Mammary microvascular endothelial cell (primary cell): Measurements from ENCODE around the gene ZNF471. TPM values are rescaled to one million over a fixed set of nuclear protein-coding genes. Genes with fewer than 3 reads are reported as not detected.

Experiments
- total RNA-seq: library from RNA; depleted of rRNA; stranded (reverse); fragments of >200 nt; gene quantifications from 2 replicates; pipeline ENCODE4 v1.2.3, GENCODE V29; 2015

The ZNF471 gene
- 1.1 and 1.4 TPM in 2 replicates for total RNA-seq

DNA sequence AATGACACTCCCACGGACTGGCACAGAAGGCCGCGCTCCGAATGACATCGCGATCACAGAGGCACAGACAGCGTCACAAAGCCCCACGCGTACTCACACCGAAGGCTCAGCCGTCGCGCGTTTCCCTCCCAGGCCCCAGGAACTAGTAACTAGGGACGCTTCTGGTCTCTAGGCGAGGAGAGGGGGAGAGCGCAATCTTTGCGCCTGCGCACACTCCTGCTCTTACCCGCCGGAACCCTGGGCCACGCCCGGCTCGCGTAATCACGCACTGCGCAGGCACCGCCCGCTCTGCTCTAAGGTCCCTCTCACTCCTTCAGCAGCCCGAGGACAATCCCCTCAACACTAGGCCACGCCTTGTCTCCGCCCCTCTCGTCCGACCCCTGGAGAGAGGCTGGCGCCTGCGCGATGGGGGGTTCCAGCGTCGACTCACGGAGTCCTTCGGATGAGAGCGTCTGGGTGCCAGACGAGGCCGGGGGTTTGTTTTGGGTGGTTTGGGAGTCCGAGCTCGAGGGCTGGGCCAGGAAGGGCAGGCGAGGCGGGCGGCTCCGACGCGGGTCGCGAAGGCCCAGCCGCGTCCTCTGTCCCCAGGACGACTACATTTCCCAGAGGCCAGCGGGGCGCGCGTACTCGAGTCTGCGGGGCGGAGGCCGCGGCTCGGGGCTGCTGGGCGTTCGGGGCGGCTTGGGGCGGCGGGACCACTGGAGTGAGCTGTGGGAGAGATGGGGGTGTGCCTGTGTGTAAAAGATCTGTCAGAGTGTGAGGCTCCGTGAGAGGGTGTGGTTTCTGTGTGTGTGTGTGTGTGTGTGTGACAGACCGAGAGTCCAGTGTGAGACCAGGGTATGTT lies at the start of gene ZNF471:
Gene ZNF471, plus strand, starts transcription at position 410 of the 844 bp plus-strand sequence. CDS start 3,717 bp downstream, outside the sequence.

DNA sequence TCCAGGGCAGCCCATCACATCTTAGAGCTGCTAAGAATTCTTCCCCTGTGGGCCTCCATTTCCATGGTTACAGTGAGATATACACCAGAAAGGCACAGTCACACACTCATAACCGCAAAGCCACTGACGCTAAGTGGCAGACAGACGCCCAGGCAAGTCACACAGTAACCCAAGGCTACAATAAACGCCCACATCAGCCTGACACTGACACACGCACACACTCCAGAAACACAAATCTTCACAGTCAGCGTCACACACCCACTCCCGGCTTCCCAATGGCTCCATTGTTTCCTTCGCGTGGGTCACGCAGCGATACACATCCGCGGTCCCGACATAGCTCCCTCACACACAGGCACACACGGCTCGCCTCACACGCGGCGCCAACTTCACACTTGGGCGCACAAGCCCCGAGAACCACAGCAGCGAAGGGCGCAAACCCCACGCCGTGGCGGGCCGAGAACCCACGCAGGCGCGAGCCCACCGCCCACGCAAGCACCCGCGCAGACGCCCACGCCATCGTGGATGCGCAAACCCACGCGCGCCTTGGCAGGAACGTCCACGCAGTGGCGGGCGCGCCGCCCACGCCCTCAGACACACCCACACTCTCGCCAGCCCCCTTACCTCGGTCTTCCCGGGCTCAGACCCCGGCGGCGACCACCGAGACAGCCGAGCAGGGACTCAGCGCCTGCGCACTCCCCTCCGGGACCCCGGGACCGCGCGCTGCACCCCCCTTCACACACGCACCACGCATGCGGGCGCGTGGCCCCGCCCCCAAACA lies 30.8 kb upstream of the ZNF471 start, which contains the start of gene ZNF667:
Gene ZNF667, minus strand, starts transcription at position 695 of the 778 bp plus-strand sequence. CDS start 14,975 bp downstream, outside the sequence.

DNA sequence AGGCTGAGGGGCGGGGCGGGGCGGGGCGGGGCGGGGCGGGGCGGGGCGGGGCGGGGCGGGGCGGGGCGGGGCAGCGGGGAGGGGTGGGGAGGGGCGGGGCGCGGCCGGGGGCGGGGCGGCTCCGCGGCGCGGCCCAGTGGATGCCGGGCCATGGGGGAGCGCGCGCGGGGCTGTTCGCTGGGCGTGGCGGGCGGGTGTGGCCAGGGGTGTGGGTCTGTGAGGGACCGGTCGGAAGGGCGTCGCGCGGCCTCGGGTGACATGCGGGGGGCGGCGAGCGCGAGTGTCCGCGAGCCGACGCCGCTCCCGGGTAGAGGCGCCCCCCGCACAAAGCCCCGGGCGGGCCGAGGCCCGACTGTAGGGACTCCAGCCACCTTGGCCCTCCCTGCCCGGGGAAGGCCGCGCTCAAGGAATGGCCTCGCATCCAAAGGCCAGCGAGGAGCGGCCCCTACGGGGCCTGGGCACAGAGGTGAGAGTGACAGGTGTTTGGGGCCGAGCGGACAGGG lies 31.2 kb downstream of the ZNF471 start, which contains the start of gene ZFP28:
Gene ZFP28, plus strand, starts transcription at position 188 of the 503 bp plus-strand sequence. Its CDS starts 71 bp downstream, at position 259.

DNA sequence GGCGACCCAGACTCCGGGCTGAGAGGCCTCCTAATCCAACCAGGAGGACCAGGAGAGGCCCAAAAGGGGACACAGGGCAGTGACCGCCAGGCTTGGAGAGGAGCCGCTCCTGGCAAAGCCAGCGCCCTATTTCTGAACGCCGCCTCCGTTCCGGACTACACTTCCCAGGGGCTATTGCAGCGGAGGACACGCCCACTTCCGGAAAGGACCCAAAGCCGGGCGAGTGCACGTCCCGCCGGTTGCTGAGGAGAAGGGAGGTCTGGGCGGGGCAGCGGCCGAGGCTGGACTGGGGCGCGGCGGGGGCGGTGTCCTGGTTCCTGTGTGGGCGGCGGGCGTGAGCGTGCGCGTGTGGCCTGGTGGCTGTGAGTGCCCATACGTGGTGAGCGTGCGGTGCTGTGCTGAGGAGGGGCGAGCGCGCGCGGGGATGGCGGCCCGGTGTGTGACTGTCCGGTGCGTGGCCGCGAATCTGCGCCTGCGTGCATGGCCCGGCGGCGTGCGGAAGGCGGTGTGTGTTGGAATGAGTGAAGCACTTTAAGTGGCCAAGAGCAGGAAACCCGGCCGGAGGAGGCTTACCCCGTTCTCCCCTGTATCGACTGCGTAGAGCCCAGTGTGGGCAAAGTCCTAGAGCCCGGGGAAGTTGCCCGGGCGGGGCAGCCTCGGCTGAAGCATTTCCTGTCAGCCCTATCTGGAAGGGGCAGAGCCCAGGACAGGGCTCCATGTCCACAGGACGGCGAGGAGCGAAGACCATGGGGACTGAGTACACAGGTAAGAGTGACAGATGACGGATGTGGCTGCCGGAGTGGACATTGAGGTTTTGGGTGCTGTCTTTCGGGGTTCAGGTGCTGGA lies 59.8 kb downstream of the ZNF471 start, which contains the start of gene ZNF470:
Gene ZNF470, plus strand, starts transcription at position 195 of the 847 bp plus-strand sequence. CDS start 2,844 bp downstream, outside the sequence.

Other genes starting within 250 kb of the ZNF471 start
- gene EDDM13, start 235.1 kb upstream of the ZNF471 start, total RNA-seq = 1.9 and 2.5 TPM in 2 replicates
- 4.3 and 5.7 TPM in 2 replicates for gene ZSCAN5A, start 193.0 kb upstream of the ZNF471 start, total RNA-seq
- 1.3 and 1.9 TPM in 2 replicates for gene ZNF582, start 114.3 kb upstream of the ZNF471 start, total RNA-seq
- 2.6 and 3.2 TPM in 2 replicates for gene ZNF583, start 103.5 kb upstream of the ZNF471 start, total RNA-seq
- 0.67 and 0.94 TPM in 2 replicates for gene ZNF667, start 30.5 kb upstream of the ZNF471 start, total RNA-seq
- gene ZFP28, start 31.1 kb downstream of the ZNF471 start, total RNA-seq = 4.2 and 6.7 TPM in 2 replicates
- gene ZNF470, start 59.6 kb downstream of the ZNF471 start, total RNA-seq = 1.8 and 2.2 TPM in 2 replicates
- gene ZNF71, start 87.4 kb downstream of the ZNF471 start, total RNA-seq = 14.0 and 14.7 TPM in 2 replicates
- gene SMIM17, start 135.3 kb downstream of the ZNF471 start, total RNA-seq = 0.33 TPM in 1 of 2 replicates, not detected in the other
- 0.05 and 0.40 TPM in 2 replicates for gene ZNF835, start 163.9 kb downstream of the ZNF471 start, total RNA-seq